SU-DHL-6 (cell line): ENCODE measurements around the gene SLC16A4.

Experiments
- CTCF ChIP-seq: fragments of 200-600 bp; sonication (generic); IDR thresholded peaks from one replicate; pipeline ENCODE4 v1.5.1; 2017; ENCODE audit warnings: antibody characterized with exemption, mild to moderate bottlenecking, low read length, moderate library complexity; ENCODE audit not compliant: insufficient read depth, poor library complexity, severe bottlenecking
- EZH2phosphoT487 ChIP-seq: fragments of 200-600 bp; sonication (generic), shearing (Covaris generic); conservative IDR thresholded peaks from 2 replicates; pipeline ENCODE4 v1.6.1; 2018; ENCODE audit warnings: mild to moderate bottlenecking, antibody characterized with exemption, low read length, moderate library complexity, mixed read lengths

GRCh38 chr1:110328700-110329099, 62.1 kb downstream of the SLC16A4 start:
- TF ChIP-seq CTCF (no peak), EZH2phosphoT487 (no peak)
